ENCODE results near the gene CCDC126.
"Not testable (repeated sequence)": the region's sequence is repeated elsewhere in the genome, so short reads cannot be mapped to it uniquely, and the experiment has no call there.

The CCDC126 gene

DNA sequence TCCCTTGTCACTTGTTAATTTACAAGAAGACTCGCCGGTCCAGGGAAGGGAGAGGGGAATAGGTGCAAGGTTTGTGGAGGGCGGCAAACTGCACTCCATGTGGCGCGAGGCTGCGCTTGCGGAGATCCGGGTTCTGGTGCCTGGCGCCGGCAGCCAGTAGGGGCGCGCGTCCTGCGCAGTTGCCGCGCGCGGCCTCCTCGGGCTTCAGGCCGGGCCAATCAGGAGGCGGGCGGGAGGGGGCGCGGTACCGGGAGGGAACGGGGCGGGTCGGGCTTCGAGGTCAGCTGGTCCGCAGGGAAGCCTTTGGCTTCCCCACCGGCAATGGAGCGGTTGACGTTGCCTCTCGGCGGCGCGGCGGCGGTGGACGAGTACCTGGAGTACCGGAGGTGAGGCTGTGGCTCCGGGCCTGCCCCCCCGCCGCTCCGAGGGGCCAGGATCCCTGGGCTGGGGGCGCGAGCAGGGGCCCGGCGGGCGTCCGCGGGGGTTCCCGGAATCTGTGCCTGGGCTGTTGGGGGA is 82.8 kb downstream of the CCDC126 start, which contains the start of gene FAM221A:
FAM221A (plus strand) TSS at position 302 of the 516 bp plus-strand sequence; CDS start at position 322, 20 bp downstream.
- TF ChIP-seq, protein P1, sequence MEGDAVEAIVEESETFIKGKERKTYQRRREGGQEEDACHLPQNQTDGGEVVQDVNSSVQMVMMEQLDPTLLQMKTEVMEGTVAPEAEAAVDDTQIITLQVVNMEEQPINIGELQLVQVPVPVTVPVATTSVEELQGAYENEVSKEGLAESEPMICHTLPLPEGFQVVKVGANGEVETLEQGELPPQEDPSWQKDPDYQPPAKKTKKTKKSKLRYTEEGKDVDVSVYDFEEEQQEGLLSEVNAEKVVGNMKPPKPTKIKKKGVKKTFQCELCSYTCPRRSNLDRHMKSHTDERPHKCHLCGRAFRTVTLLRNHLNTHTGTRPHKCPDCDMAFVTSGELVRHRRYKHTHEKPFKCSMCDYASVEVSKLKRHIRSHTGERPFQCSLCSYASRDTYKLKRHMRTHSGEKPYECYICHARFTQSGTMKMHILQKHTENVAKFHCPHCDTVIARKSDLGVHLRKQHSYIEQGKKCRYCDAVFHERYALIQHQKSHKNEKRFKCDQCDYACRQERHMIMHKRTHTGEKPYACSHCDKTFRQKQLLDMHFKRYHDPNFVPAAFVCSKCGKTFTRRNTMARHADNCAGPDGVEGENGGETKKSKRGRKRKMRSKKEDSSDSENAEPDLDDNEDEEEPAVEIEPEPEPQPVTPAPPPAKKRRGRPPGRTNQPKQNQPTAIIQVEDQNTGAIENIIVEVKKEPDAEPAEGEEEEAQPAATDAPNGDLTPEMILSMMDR (IDR thresholded peaks at IDR 0.05; ENCODE audit: low read depth, low read length, missing control alignments): peak; percentile 79
- H3K4me3 ChIP-seq (ENCODE audit: low read depth, low read length): peak within 1 kb of the TSS; percentile 74
- peak; percentile 42 for DNase-seq (ENCODE audit: low read depth)

DNA sequence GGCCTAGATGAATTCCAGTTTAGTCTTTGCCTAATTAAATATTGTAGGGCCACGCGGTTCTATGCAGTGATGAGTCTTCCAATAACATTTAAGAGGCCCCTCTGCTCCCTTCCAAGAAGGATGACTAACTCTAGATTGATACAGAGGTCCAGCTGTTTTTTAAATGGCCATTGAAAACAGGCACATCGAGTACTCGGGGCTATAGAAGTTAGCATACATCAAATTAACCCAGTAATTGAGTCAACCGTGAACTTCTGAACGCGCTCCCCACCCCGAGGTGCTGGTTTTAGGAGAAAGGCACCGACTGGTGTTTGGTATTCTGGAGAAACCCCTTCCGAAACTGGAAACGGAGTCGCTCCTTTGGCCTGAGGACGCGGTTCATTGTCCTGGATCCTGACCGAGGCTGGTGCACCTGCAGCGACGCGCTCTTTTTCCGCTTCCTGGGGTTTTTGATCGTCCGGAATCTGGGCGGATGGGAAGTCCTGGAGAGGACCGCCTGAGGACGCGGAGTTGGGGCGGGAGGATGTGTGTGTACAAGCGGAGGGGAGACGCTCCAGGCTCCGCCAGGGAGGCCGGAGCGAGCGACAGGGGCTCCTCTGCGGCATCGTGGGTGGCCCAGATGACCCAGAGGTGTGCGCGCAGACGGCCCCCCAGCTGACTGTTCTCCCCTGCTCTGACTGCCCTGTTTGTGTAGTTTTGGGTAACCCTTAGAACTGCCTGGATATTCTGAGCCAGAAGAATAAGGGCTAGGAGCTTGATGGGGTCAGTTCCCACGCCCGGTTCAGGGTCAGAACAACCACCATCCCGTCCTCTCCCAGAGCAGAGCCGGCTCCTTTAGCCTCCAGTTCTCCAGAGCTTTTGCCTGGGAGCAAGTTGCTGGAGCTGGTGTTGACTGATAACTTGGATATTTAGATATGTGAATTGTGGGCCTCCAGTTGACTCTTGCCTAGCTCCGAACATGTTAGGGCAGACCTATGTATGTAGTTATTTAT is 83.5 kb downstream of the CCDC126 start:
- TF ChIP-seq, protein P1 (IDR thresholded peaks at IDR 0.05; ENCODE audit: low read depth, low read length, missing control alignments): no peak
- peak overlapping the region; percentile 74 for H3K4me3 ChIP-seq (ENCODE audit: low read depth, low read length)
- DNase-seq (ENCODE audit: low read depth): peak; percentile 38

DNA sequence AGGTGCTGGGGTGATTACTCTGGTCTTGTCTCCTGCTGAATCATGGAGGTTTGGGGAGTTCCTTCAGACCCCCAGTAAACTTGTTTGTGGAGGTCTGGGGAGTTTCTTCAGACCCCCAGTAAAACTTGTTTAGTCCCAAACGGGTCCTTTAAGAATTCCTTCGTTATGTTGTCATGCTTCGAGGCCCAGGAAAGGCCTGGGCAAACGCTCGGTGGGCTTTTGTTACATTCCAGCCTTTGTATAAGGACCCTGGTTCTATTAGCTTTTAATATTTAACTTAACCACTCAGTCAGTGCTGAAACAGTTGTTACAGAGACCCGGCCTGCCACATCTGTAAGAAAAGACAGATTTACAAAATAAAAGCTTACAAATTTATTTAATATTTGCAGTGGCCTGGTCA is 86.9 kb downstream of the CCDC126 start:
- H3K4me3 ChIP-seq (ENCODE audit: low read depth, low read length); DNase-seq (ENCODE audit: low read depth): not testable (repeated sequence)

DNA sequence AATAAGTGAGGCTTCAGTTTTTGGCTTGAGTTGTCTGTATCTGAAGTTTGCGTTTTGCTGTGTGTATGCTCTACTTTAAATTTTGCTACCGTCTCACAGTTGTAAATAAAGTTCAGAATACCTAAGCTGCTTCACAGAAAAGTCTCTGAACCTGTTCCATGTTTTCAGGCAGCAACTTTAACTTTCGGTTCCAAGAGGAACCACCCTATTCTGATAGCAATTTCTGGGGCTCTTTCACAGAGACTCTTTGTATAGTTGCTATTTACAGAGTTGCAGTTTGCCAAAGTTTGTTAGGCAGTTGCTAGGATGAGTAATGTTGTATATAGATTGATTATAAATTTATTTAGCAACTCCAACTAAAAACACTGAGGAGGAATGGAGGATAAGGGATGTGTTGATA is 88.5 kb downstream of the CCDC126 start:
- no peak for DNase-seq (ENCODE audit: low read depth)
- no peak overlapping the region for H3K4me3 ChIP-seq (ENCODE audit: low read depth, low read length)
- TF ChIP-seq, protein P1 (IDR thresholded peaks at IDR 0.05; ENCODE audit: low read depth, low read length, missing control alignments): no peak

DNA sequence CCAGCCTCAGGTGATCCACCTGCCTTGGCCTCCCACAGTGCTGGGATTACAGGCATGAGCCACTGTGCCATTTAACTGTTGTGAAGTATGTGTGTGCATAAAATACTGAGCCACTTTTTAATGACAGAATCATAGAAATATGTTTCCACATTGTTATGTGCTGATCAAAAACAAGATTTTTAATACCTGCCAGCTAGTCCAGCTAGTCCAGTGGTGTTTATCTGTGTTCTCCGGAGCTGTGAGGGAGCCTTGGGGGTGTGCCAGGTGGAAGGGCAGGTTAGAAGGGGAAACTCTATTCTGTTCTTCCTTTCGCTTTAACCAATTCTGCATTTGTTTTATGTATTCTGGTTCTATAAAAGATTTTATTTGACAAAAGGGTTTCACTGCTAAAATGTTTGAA is 89.8 kb downstream of the CCDC126 start:
- H3K4me3 ChIP-seq (ENCODE audit: low read depth, low read length): no peak overlapping the region
- TF ChIP-seq, protein P1 (IDR thresholded peaks at IDR 0.05; ENCODE audit: low read depth, low read length, missing control alignments): no peak
- DNase-seq (ENCODE audit: low read depth): no peak

DNA sequence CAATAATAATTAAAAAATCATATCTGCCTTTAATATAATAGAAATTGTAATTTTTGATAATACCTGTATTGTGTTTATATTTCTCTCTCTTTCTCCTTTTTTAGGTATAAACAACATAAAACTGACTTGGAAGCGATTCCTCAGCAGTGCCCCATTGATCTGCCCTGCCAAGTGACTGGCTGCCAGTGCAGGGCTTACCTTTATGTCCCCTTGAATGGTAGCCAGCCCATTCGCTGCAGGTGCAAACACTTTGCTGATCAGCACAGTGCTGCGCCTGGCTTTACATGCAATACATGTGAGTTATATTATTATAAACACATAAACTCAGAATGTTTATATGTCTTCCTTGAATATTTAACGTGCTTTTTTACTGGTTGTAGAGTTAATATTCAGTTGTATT is 92.0 kb downstream of the CCDC126 start:
- no peak overlapping the region for H3K4me3 ChIP-seq (ENCODE audit: low read depth, low read length)
- TF ChIP-seq, protein P1 (IDR thresholded peaks at IDR 0.05; ENCODE audit: low read depth, low read length, missing control alignments): no peak
- DNase-seq (ENCODE audit: low read depth): no peak

DNA sequence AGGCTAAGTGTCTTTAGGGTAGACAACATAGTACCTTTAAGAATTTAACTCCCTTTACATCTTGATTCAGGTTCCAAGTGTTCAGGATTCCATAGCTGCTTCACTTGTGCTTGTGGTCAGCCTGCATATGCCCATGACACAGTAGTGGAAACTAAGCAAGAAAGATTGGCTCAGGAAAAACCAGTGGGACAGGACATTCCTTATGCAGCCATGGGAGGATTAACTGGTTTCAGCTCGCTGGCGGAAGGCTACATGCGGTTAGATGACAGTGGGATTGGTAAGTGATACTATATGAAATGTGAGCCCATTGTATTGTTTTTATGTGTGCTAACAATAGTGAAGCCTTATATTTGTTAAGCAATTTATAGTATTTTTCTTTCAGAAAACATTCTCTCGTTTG is 94.1 kb downstream of the CCDC126 start:
- DNase-seq (ENCODE audit: low read depth): no peak
- no peak overlapping the region for H3K4me3 ChIP-seq (ENCODE audit: low read depth, low read length)

More for the DNA sequence above, 94.1 kb downstream of the CCDC126 start:
- TF ChIP-seq, protein P1 (IDR thresholded peaks at IDR 0.05; ENCODE audit: low read depth, low read length, missing control alignments): no peak
